ENCODE results near the gene TRAF2. TPM values are rescaled to one million over a fixed set of nuclear protein-coding genes. Genes with fewer than 3 reads are reported as not detected.

The TRAF2 gene
- total RNA-seq, 4 donors from 2014 or later, result 9.7 to 18.3 (median 15.4) TPM

- TF ChIP-seq POLR2A (IDR thresholded peaks at IDR 0.05), result no peak
- TF ChIP-seq, protein P1, sequence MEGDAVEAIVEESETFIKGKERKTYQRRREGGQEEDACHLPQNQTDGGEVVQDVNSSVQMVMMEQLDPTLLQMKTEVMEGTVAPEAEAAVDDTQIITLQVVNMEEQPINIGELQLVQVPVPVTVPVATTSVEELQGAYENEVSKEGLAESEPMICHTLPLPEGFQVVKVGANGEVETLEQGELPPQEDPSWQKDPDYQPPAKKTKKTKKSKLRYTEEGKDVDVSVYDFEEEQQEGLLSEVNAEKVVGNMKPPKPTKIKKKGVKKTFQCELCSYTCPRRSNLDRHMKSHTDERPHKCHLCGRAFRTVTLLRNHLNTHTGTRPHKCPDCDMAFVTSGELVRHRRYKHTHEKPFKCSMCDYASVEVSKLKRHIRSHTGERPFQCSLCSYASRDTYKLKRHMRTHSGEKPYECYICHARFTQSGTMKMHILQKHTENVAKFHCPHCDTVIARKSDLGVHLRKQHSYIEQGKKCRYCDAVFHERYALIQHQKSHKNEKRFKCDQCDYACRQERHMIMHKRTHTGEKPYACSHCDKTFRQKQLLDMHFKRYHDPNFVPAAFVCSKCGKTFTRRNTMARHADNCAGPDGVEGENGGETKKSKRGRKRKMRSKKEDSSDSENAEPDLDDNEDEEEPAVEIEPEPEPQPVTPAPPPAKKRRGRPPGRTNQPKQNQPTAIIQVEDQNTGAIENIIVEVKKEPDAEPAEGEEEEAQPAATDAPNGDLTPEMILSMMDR (IDR thresholded peaks at IDR 0.05), result no peak
- Histone ChIP-seq H3K9me3 (no peaks in the 10 kb centered on the region), H3K4me3 (replicated peaks in 1 of 3) (peak overlapping the region; percentile 54 to 79 (median 75)), H3K4me1 (peaks cover 23 to 40% of the 10 kb centered on the region in 2 donors), H3K27me3 (no peaks in the 10 kb centered on the region), H3K36me3 (peaks cover 7 to 10% of the 10 kb centered on the region in 2 donors), H3K27ac (peak overlapping the region; percentile 79 to 88 (median 84))
- peak; percentile 31 to 54 for DNase-seq
- intact Hi-C loops (cut with DNase I), result loop anchor here (5.0 to 10.0 kb wide), 2 partner anchors 94 to 186 kb away; partner anchors contain the start of genes FBXW5 and FUT7
- WGBS, 2 donors, result 1 to 3% methylated on average over 30 of the region's 53 CpGs
Observed at GRCh38 chr9:136848393-136849037, 37.8 kb upstream of the TRAF2 start.

DNA sequence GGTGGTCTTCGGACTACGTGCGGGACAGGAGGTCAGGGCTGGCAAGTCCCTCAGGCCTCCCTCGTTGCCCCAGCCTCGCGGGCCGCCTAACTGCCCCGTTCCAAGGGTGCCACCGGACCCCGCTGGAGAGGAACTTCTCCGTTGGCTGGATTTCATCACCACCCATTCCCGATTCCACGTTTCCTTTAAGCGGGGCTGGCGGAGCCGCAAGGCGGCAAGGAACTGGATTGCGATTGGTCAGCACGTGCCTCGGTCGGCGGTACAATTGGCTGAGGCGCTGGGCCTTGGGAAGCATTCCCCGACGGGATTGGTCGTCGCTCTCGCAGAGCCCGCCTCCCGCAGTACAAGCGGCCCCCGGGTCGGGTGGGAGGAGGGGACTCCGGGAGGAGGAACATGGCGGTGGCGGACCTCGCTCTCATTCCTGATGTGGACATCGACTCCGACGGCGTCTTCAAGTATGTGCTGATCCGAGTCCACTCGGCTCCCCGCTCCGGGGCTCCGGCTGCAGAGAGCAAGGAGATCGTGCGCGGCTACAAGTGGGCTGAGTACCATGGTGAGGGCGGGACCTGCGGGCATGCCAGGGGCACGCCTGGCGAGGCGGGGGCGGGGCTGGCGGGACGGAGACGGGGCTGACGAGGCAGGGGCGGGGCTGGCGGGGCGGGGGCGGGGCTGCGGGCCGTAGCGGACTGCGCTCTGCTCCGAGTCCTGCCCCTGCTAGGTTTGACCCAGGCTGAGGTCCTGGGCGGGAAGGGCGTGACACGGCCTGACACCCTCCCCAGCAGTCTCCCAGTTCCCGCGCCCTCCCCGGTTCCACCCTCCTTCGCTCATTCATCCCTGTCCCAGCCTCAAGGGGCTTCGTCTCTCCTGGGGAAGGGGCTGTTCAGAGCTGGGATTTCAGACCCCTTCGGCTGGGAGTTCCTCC, 37.0 kb upstream of the TRAF2 start, which contains the start of gene PHPT1:
TSS of gene PHPT1 (plus strand) at position 372 of the 922 bp plus-strand sequence. CDS start at position 394, 22 bp downstream.
- peak within 1 kb of the TSS; percentile 84 to 91 (median 88) for H3K27ac ChIP-seq
- peak; percentile 99 for DNase-seq
- TF ChIP-seq, protein P1 (IDR thresholded peaks at IDR 0.05), result no peak
- peak; percentile 55 to 80 for TF ChIP-seq POLR2A (IDR thresholded peaks at IDR 0.05)
- peaks cover 16 to 32% of the 10 kb centered on the region in 2 donors for H3K4me1 ChIP-seq
- peak within 1 kb of the TSS; percentile 54 to 79 (median 75) for H3K4me3 ChIP-seq (replicated peaks in 1 of 3)
- peaks cover 7 to 10% of the 10 kb centered on the region in 2 donors for H3K36me3 ChIP-seq
- intact Hi-C loops (cut with DNase I), result loop anchor here (5.0 to 10.0 kb wide), 2 partner anchors 93 to 186 kb away; partner anchors contain the start of genes FBXW5 and FUT7
- no peaks in the 10 kb centered on the region for H3K27me3 ChIP-seq
- H3K9me3 ChIP-seq, result no peaks in the 10 kb centered on the region
- 0 to 1% methylated on average over 8 to 49 of the region's 77 CpGs for WGBS, 2 donors

DNA sequence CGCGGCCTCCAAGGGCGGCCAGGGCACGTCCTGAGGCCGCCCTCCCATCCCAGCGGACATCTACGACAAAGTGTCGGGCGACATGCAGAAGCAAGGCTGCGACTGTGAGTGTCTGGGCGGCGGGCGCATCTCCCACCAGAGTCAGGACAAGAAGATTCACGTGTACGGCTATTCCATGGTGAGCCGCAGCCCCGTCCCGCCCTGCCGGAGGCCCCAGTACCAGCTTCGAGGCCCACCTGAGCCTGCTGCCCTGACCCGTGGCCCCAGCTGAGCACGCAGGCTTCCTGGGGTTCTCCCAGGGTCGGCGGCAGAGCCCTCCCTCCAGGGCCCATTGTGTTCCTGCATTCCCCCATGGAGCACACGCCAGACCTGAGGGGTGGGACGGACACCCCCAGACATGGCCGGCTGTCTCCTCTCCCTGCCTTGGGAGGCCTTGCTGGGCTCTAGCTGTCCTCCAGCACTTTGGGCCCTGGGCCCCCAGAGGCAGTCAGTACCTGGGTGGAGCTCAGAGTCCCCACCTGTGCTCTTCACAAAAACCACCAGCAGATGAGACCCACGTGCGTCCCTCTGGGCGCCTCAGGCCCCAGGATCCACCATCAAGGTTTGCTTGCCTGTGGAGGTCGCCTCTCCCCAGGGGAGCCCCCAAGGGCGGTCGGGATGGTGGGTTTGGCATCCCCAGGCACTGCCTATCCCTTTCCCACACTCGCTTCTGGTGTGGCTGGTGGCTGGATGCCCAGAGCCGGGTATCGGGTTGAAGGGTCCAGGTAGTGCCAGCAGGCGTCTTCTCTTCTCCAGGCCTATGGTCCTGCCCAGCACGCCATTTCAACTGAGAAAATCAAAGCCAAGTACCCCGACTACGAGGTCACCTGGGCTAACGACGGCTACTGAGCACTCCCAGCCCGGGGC, 36.1 kb upstream of the TRAF2 start:
- Histone ChIP-seq H3K4me1 (peaks cover 16 to 31% of the 10 kb centered on the region in 2 donors), H3K9me3 (no peaks in the 10 kb centered on the region), H3K36me3 (peaks cover 7 to 10% of the 10 kb centered on the region in 2 donors), H3K27ac (peak overlapping the region in 2 of 3 donors; percentile 84 to 88), H3K27me3 (no peaks in the 10 kb centered on the region), H3K4me3 (replicated peaks in 1 of 3) (peak overlapping the region; percentile 15 to 54 (median 38))
- TF ChIP-seq, protein P1 (IDR thresholded peaks at IDR 0.05), result no peak
- TF ChIP-seq POLR2A (IDR thresholded peaks at IDR 0.05), result no peak
- WGBS, 2 donors, result 49 to 71% methylated on average over 22 to 40 of the region's 43 CpGs
- intact Hi-C loops (cut with DNase I), result loop anchor here (5.0 to 10.0 kb wide), 2 partner anchors 92 to 185 kb away; partner anchors contain the start of genes FBXW5 and FUT7
- DNase-seq, result no peak

GRCh38 chr9:136850866-136851775, 35.2 kb upstream of the TRAF2 start:
- 87 to 95% methylated on average over 8 to 15 of the region's 23 CpGs for WGBS, 2 donors
- intact Hi-C loops (cut with DNase I), result no loop called here
- H3K27me3 ChIP-seq, result no peaks in the 10 kb centered on the region
- H3K36me3 ChIP-seq, result peaks cover 7 to 10% of the 10 kb centered on the region in 2 donors
- TF ChIP-seq, protein P1 (IDR thresholded peaks at IDR 0.05), result no peak
- TF ChIP-seq POLR2A (IDR thresholded peaks at IDR 0.05), result no peak
- H3K27ac ChIP-seq, result no peak overlapping the region
- no peak for DNase-seq
- no peak overlapping the region for H3K4me3 ChIP-seq (replicated peaks in 1 of 3)
- H3K4me1 ChIP-seq, result peaks cover 16 to 26% of the 10 kb centered on the region in 2 donors
- H3K9me3 ChIP-seq, result no peaks in the 10 kb centered on the region
